ENCODE measurements around the gene ASPDH.

DNA sequence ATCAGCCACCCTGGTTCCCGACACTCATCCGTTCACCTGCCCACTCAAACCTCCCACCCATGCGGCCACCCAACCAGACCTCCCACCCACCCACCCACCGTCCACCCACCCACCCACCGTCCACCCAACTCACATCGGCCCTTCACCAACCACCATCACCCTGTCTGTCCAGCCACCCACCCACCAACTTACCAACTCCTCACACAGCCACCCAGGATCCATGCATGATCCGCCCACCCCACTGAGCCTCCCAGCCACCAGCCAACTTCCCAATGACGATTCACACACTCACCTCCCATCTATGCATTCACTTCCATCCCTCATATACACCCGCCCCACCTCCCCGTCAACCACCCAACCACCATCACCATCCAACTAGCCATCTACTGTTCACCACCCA, 7.0 kb downstream of the ASPDH start:
- TF ChIP-seq, protein P1, sequence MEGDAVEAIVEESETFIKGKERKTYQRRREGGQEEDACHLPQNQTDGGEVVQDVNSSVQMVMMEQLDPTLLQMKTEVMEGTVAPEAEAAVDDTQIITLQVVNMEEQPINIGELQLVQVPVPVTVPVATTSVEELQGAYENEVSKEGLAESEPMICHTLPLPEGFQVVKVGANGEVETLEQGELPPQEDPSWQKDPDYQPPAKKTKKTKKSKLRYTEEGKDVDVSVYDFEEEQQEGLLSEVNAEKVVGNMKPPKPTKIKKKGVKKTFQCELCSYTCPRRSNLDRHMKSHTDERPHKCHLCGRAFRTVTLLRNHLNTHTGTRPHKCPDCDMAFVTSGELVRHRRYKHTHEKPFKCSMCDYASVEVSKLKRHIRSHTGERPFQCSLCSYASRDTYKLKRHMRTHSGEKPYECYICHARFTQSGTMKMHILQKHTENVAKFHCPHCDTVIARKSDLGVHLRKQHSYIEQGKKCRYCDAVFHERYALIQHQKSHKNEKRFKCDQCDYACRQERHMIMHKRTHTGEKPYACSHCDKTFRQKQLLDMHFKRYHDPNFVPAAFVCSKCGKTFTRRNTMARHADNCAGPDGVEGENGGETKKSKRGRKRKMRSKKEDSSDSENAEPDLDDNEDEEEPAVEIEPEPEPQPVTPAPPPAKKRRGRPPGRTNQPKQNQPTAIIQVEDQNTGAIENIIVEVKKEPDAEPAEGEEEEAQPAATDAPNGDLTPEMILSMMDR (IDR thresholded peaks at IDR 0.05; ENCODE audit: extremely low read depth in 1 of 2, insufficient read depth in 1 of 2, low read depth in 1 of 2, low read length in 2 of 2), result no peak
- TF ChIP-seq EZH2 (IDR thresholded peaks at IDR 0.05; ENCODE audit: borderline replicate concordance, low read depth, low read length, severe bottlenecking) (no peak), POLR2AphosphoS5 (IDR thresholded peaks at IDR 0.05; ENCODE audit: insufficient read depth, low read depth, low read length) (no peak), POLR2A (IDR thresholded peaks at IDR 0.05; ENCODE audit: low read depth, low read length) (no peak), GATA2 (IDR thresholded peaks at IDR 0.05; ENCODE audit: insufficient read depth, insufficient read length, low read depth, low read length) (no peak), FOS (IDR thresholded peaks at IDR 0.05; ENCODE audit: borderline replicate concordance, insufficient read depth, low read length) (no peak), MYC (IDR thresholded peaks at IDR 0.05; ENCODE audit: low read depth, low read length) (no peak), JUN (IDR thresholded peaks at IDR 0.05; ENCODE audit: borderline replicate concordance, insufficient read depth, insufficient read length, low read depth) (no peak)
- TF ChIP-seq, protein P2, sequence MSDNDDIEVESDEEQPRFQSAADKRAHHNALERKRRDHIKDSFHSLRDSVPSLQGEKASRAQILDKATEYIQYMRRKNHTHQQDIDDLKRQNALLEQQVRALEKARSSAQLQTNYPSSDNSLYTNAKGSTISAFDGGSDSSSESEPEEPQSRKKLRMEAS (IDR thresholded peaks at IDR 0.05; ENCODE audit: insufficient read depth, insufficient read length), result no peak

Measured in endothelial cell of umbilical vein (primary cell).